Raji (cell line): ENCODE data around the gene SPIRE1.

ENCODE experiments used
- POLR2A ChIP-seq: IDR thresholded peaks from 2 replicates; pipeline ENCODE4 v1.6.1; 2011; ENCODE audit warnings: low read depth, low read length, control low read depth; ENCODE audit not compliant: insufficient read depth

Gene SPIRE1

DNA sequence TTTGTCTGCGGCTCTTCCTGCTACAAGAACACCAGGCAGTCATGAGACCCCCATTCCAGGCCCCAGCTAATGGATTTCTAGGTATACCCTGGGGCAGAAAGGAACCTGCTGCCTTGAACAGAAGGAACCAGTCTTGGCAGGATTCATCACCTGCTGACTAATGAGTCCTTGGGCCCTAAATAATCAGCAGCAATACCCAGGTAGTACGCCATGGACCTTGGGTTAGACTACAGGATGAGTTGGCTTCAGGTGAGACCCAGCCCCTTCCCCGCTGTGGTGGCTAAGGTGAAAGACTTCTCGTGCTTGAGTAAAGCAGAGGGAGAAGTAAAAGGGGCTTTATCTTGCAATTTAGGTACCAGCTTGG, 105.0 kb downstream of the SPIRE1 start:
- no peak for TF ChIP-seq POLR2A

DNA sequence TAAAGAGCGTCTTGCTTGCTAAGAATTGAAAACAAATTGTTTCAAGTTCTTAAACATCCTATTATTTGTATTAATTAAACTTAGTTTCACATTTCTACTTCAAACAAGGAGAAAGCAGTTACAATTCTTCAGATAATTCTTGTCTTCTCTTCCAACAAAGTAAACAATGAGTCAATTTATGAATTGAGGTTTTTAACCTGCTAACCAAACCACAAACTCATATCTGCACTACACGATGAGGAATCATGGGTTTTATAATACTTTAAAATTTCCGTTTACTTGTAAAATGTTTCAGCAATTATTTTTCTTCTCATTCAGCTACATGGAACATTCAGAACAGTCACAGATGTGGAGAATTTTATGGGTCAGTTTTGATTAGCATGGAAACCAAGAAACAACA, 114.2 kb downstream of the SPIRE1 start:
- no peak for TF ChIP-seq POLR2A

DNA sequence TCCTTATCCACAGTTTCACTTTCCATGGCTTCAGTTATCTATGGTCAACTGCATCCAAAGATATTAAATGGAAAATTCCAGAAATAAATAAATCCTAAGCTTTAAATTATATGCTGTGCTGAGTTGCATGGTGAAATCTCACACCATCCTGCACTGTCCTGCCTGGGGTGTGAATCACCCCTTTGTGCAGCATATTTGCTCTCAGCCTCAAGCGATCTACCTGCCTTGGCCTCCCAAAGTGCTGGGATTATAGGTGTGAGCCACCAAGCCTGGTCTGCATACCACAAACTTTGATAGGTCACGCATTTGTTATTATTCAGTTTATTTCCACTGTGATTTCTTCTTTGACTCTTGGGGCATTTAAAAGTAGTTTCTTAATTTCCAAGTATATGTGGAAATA, 117.2 kb downstream of the SPIRE1 start:
- no peak for TF ChIP-seq POLR2A

DNA sequence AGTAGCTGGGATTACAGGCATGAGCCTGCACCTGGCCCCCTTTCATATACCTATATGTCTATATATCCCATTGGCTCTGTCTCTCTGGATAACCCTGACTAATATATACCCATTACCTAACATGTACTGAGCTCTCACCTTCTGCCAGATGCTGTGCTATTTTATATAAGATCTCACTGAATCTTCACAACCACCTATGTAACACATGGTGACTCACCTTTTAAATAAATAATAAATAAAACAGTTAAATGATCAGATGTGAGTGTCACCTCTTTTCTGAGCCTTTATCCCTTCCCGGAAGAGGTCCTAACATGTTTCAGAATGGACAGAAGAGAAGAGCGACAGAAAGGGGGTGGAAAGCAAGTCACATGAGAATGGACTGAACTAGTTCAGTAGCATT, 123.1 kb downstream of the SPIRE1 start:
- no peak for TF ChIP-seq POLR2A

DNA sequence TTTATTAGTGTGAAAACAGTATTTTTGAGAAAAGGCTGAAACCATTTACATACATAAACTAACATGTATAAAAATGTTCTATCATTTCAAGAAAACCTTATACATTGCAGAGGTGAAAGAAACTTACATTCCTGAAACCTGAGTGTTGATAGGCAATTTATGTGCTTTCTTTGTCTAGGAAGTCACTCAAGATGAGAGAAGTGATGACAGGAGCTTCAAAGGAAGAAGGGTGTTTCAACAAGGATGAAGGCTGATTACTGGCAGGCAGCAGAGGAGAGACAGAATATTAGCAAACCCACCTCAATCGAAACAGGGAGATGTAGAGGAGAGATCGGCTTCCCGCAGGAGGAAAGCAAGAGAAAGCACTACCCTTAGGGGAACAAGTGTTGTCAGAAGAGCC, 125.2 kb downstream of the SPIRE1 start:
- TF ChIP-seq POLR2A = no peak

DNA sequence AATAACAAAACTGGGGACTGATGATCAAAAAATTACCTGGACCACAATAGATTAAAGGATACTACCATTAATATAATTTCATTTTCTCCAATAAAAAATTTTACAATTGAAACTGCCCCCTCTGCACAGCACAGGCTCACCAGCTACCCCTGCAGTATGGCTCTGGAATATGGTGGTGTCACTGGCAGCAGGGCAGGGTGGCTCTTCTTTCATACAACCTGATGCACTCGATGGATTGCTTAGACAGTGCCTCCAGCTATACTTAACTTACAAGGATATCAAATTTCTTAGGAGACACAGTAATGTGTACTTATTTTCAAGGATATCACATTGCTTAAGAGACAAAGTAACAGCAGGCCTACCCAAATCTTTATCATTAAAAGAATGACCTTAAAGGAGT, 126.2 kb downstream of the SPIRE1 start:
- no peak for TF ChIP-seq POLR2A

DNA sequence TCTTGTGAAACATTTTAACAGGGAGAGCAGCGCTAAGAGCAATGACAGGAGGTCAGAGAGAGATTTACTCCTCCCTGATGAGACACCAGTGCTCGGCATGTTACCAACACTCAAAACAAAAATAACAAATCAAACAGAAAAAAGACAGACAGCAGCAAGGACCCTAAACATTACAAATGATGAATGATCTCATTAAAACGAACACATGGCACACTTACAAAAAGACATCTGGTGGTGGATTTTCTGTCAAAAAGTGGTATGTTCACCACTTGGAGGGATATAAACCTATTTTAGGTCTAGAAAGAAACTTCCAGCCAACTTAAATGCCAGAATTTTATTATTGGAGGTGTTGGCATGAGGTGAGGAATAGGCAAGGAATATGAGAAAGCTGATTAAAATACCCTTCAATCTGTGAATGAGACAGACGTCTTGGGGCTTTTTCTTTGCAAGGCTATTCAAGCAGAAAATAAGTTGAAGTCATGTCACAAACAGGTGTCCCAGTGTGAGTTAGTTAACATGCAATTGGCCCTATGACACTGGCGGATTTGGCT, 137.4 kb downstream of the SPIRE1 start:
- TF ChIP-seq POLR2A = no peak

DNA sequence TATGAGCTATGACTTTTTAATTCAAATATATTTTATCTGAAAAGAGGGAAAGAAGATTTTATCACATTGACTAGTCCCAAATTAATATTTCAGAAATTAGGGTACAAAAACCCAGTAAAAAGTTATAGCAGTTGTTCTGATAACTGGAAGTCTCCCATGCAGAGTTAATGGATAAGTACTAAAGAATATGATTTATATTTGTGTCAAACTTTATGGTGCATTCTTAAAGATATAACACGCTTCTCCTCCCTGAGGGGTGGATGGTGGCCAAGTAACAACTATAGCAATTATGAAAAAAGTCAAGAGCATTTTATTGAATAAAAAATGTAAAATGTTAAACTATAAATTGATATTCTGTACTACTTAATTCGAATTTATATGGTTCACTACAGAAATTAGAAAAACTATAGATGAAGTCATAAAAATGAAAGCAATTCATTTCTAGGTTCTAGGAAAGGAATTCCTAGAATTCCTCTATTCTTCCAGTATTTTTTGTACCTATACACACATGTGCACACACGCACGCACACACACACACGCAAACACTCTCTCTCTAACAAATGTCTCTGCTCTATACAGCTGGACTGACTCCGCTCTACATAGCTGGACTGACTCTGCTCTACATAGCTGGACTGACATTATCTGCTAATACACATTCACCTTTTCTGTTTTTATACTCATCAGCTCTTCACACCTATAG, 138.9 kb downstream of the SPIRE1 start:
- TF ChIP-seq POLR2A = no peak

DNA sequence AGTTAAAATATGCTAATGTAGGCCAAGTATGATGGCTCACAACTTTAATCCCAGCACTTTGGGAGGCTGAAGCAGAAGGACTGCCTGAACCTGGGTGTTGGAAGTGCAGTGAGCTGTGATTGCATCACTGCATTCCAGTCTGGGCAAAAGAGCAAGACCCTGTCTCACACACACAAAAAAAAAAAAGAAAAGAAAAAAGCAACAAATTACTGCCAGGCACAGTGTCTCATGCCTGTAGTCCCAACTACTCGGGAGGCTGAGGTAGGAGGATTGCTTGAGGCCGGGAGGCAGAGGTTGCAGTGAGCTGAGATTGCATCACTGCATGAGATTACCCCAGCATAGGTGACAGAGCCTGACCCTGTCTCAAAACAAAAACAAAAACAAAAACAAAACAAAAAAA, 139.6 kb downstream of the SPIRE1 start:
- no peak for TF ChIP-seq POLR2A

DNA sequence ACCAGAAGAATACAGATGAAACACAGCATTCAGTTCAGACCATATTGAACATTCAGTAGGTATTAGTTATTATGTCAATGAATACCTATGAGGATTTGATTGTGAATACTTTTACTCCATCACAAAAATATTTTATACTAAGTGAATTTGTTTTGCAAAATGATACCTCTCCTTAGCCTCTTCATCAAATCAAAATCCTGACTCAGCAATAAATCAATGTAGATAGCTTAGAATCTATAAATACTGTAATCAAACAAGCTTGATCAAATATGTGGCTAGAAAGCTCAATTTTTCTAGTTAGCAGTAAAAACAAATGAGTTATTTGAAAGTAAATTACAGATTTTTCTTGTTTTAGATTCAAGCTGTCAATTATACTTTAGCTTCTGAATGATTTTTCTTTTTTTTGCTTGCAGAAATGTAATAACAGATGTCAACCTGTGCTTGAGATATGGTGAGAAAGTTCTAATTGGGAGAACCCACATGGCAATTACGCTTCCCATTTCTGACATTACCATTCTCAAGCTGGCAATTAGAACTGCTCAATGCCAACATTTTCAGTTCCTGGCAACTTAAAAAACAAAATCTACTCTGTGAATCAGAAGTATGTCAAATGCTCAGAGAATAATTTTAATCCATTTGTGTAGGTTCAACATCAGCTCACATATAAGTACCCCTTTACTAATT, 140.6 kb downstream of the SPIRE1 start:
- no peak for TF ChIP-seq POLR2A

DNA sequence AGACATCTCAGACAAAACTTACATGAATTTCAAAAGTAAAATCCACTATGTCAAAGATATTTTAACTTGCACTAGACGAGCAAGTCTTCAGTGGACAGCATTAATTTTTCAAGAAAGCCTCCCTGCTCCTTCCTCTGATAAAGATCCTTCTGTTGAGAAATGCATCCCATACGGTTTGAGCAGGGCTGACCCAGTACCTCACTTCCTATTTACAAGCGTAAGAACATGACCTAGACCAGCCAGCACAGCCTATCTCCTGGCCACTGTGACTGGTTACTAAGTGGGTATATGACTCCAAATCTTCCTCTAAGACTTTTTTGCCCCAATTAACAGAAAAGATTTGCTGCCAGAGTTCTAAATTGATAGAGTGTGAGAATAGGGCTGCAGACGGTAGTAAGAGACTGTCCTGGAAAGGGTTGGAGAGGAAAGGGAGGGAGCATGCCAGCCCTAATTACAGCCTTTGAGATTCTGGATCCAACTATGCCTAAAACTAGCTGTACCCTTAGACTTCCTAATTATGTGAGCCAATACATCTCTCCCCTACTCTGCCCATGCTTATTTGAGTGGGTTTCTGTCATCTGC, 141.8 kb downstream of the SPIRE1 start:
- TF ChIP-seq POLR2A = no peak

DNA sequence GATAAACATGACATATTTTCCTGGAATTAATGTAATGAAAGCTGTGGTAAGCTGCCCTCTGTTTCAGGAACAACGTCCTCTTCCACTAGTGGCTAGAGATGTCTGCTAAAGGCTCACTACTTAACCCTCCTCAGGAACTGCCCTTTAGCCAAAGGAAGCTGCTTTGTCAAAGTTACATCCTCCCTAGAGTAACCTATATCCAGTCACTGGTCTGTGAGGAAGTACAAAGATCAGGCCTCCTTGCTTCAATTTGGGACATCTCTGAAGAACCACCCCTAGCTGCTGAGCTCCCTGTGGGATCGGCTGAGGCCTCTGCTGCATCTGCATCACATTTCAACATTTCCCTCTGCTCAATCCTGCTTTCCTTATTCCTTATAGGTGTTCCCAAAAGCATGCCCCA, 142.4 kb downstream of the SPIRE1 start:
- no peak for TF ChIP-seq POLR2A

DNA sequence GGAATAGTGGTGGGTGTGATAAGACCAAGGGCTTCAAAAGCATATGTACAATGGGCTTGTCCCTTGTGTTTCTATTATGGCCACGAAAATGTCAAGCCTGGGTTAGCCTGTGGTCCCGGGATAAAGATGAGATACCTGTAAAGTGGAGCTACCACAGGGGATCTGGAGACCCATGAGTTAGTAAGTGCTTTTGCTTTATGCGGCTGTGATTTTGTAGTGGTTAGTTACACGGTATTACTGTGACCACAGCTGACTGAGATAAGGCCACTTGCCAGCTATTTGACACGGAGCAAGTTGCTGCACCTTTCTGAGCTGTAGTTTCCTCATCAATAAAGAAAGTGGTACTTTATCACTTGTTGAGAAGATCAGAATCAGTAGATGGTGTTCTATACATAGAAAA, 150.9 kb downstream of the SPIRE1 start:
- TF ChIP-seq POLR2A = no peak

DNA sequence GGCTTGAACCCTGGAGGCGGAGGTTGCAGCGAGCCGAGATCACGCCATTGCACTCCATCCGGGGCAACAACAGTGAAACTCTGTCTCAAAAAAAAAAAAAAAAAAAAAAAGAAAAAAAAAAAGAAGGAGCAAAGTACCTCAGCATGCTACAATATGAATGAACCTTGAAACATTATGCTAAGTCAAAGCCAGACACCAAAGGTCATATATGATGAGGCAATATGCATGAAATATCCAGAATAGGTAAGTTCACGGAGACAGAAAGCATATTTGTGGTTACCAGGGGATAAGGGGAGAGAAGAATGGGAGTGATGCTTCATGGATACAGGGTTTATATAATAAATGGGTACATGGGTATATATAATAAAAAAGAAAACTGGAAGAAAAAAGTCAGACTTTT, 156.9 kb downstream of the SPIRE1 start:
- TF ChIP-seq POLR2A = no peak

DNA sequence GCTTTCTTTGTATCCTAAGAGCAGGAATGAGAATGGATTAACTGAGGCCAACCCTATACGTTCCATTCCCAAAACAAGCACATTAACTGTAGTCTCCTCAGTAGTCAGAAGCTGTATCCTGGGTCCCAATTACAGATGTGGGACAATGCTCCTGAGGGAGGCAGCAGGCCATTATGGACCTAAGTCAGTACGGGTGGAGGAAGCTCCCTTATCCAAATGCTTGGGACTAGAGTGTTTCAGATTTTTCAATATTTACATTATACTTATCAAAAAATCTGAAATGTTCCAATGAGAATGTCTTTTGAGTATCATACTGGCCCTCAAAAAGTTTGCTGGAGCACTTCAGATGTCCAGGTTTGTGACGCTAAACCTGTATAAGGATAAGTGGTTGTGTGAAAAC, 160.1 kb downstream of the SPIRE1 start:
- no peak for TF ChIP-seq POLR2A

DNA sequence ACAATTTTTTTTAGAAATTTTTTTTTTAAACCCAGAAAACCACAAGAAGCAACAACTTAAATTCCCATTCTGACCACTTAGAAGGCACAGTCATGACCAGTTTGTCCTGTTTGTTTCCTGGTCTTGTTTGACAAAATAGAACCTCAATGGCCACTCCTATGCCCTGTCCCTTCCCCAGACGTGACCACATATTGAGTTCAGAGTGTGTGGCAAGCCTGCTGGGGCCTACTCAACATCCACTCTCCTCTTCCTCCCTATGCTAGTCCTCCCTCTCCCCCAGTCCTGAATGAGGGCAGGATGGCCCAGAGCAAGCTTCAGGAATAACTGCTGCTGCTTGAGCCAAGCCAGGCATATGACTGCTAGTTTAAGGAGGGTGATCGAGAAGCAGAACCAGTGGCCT, 160.6 kb downstream of the SPIRE1 start:
- no peak for TF ChIP-seq POLR2A
